ENCODE data around the gene MLF2.

DNA sequence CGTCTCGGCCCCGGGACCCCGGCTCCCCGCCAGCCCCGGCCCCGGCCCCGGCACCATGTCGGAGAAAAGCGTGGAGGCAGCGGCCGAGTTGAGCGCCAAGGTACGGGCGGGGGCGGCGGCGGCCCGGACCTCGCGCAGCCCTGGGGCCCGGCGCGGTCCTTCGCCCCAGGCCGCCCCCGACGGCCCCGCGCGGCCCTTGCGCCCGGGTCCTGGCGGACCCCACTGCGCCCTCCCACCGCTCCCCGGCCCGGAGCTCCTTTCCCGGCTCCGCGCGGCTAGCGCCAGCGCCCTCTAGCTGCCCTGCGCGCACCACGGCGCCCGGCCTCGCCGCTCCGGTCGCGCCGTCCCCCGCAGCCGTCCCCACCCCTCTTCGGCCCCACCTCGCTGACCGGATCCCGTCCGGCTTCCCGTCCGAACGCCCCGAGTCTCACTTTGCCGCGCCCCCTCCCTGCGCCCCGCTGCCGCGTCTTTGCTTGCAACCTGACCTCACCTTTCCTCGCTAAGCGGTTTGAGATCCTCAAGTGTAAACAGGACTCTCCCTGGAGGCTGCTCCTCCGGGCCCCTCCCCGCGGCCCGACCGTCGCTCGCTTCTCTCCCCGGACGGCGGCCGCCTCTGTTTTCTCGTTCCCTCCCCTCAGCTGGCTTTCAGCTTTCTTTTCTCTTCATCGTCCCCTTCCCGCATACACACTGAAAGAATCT, 13.9 kb upstream of the MLF2 start:
- TF ChIP-seq, protein P1, sequence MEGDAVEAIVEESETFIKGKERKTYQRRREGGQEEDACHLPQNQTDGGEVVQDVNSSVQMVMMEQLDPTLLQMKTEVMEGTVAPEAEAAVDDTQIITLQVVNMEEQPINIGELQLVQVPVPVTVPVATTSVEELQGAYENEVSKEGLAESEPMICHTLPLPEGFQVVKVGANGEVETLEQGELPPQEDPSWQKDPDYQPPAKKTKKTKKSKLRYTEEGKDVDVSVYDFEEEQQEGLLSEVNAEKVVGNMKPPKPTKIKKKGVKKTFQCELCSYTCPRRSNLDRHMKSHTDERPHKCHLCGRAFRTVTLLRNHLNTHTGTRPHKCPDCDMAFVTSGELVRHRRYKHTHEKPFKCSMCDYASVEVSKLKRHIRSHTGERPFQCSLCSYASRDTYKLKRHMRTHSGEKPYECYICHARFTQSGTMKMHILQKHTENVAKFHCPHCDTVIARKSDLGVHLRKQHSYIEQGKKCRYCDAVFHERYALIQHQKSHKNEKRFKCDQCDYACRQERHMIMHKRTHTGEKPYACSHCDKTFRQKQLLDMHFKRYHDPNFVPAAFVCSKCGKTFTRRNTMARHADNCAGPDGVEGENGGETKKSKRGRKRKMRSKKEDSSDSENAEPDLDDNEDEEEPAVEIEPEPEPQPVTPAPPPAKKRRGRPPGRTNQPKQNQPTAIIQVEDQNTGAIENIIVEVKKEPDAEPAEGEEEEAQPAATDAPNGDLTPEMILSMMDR (conservative IDR thresholded peaks at IDR 0.05; ENCODE audit: low read length), result peak; percentile 75
- no peak for TF ChIP-seq EZH2phosphoT487 (IDR thresholded peaks at IDR 0.05; ENCODE audit: borderline replicate concordance, low read depth, low read length)

All from OCI-LY7 (cell line).